GM19452 (cell line): ENCODE measurements around the gene KCNQ1.

Experiments used
- ATAC-seq: cut with Tn5 transposase; IDR thresholded peaks from one replicate; pipeline ENCODE4 v1.9.1; 2021; ENCODE audit not compliant: unreplicated experiment

The KCNQ1 gene

GRCh38 chr11:2708151-2708581 is 263.4 kb downstream of the KCNQ1 start:
- no peak for ATAC-seq

- ATAC-seq, result no peak
Measured at GRCh38 chr11:2708757-2709281, 264.0 kb downstream of the KCNQ1 start.

DNA sequence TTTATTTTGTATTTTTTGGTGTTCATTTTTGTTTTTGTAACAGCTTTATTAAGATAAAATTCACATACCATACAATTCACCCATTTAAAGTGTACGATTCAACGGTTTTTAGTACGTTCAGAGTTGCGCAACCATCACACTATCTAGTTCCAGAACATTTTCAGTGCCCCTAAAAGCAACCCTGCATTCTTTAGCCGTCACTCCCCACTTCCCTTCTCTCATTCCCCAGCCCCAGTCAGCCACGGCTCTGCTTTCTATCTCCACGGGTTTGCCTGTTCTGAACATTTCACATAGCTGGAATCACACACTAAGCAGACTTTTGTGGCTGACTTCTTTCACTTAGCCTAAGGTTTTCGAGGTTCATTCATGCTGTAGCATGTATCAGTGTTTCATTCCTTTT is 264.6 kb downstream of the KCNQ1 start:
- ATAC-seq, result no peak

DNA sequence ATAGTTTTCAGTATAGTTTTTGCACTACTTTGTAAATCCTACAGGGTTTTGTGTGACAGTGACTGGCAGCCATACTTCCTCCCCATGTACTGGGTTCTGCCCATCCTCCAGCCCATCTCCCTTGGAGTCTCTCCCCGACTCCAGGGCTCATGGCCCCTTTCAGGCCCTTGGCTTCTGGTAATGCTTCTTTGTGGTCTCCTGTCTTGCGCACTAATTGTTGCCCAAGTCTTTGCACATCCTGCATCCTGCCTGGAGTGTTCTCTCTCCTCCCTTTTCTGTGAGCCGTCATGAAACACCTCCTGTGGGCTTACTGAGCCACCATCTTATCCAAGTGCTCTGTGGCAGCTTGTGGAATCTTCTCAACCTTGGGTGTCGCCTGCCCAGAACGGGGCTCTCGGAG is 266.4 kb downstream of the KCNQ1 start:
- no peak for ATAC-seq

GRCh38 chr11:2713094-2713493 is 268.3 kb downstream of the KCNQ1 start:
- ATAC-seq, result no peak

GRCh38 chr11:2713661-2714462 is 269.1 kb downstream of the KCNQ1 start:
- ATAC-seq, result no peak

- no peak for ATAC-seq
Measured at GRCh38 chr11:2714463-2714800, 269.6 kb downstream of the KCNQ1 start.

DNA sequence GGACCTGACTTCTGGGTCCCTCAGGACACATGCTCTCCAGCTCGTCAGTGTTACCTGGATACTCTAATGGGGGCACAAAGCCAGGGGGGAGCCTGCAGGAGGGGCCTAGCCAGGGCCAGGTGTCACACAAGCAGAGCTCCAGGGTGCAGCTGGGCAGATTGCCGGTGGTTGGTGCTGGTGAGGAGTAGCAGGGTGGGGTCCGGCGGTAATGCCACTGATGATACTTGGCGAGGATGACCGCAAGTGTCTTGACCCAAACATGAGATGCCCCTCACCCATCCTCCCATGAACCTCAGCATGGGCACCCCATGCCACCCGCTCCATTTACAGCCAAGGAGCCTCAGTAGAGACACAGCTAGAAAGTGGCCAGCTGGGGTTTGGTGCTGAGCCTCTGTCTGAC is 270.1 kb downstream of the KCNQ1 start:
- no peak for ATAC-seq

DNA sequence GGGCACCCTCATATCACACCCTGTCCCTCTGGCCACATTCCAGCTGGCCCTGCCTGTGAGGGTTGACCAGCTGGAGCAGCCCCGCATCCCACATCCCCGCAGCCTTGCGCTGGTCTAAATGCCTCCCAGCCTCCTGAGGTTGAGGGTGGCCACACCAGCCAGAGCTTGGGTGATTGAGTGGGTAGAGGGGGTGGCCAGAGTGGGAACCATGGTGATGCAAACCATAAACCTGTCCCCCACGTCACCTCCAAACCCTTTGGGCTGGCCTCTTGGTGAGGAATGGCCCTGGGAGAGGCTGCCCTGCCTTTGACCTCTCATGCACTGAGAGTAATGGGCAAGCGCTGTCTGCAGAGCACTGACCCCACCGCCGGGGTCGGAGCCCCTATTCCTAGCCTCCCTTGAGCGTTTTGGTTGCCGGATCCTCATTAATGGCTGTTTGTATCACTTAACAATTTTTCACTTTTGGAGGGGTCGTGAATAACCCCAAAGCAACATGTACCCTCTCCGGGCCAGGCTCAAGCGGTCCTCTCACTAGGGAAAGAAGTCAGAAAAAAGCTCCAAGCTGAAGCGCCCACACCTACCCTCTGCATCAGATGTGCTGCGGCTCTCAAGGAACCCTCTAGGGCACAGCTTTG is 271.0 kb downstream of the KCNQ1 start:
- ATAC-seq, result no peak

DNA sequence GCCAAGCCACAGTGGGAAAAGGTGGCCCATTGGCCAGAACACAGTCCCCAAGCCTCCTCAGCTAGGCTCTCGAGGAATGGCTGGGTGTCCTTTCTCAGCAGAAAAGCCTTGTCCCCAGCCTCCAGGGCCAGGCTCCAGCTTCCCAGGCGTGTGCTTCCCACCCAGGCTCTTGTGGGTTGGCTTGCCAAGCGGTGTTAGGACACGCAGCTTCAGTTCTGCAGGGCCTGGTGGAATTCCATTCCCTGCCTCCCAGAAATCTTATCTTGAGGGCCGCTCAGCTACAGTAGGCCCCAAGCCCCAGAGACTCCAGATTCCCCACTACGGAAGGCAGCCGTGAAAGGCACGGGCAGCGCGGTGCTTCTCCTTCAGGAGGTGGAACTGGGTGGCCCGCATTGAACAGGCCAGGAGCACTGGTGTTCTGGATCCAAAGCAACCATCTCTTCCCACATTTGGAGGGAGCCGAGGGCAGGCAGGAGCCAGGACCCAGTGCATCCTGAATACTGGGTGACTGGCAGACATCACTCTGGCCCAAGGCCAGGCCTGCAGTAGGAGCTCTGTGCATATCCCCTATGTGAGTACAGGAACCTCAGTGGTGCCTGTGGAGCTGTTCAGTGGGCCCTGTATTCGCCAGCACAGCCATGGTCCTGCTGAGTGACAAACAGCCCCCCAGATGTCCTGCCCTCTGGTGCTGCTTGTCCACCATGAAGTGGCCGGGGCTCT is 271.7 kb downstream of the KCNQ1 start:
- no peak for ATAC-seq

GRCh38 chr11:2717561-2718325 is 272.9 kb downstream of the KCNQ1 start:
- ATAC-seq, result no peak

DNA sequence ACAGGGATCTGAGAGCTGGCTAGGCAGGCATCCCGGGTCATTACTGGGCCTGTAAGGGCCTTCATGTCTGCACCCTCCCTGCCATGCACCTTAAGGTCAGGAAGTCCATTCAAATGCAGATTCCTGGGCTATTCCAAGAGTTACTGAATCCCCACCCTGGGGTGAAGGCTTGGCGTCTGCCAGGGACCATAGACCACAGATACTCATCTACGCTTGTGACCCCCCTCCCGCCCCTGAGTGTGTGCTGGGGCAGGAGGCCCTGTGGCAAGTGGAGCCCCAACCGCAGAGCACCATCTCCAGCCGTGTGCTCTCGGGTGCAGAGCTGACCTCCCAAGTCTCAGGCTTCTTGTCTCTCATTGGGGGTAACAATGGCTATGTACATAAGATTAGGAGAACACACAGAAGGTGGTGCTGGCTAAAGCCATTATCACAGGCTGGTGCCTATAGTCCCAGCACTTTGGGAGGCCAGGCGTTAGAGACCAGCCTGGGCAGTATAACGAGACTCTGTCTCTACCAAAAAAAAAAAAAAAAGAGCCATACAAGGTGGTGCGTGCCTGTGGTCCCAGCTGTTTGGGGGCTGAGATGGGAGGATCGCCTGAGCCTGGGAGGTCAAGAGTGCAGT is 274.1 kb downstream of the KCNQ1 start:
- no peak for ATAC-seq

- no peak for ATAC-seq
Measured at GRCh38 chr11:2719831-2720590, 275.2 kb downstream of the KCNQ1 start.

DNA sequence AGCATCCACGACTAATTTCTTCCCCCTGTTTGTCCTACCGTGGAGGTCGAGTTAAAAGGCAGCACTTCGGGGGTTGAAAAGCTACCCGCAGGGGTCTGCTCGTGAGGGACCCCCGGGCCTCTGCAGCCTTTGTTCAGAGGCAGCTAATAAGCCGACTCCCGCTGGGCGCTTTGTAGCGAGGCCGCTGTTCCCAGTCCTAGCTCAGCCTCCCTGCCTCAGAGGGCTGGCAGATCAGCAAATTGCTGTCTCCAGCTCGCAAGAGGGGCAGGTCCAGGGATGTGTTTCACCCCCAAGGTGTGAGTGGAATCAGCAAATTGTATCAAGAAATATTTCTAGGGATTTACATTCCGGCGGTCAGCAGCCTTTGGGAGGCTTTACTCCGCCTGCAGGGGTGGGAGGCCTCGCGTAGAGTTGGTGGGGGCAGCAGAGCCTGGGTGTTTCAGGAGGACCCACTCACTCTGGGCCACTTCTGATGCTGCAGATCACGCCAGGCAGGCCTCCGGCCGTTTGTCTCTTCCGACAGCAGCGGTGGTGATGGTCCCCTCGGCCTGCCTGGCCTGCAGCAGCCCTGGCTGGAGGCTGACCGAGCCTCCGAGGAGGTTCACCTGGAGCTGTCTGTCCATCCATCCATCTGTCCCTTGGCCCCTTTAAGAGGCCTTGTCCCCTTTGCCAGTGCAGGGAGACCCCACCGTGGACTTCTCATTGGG is 276.6 kb downstream of the KCNQ1 start:
- ATAC-seq, result no peak

GRCh38 chr11:2722955-2723354 is 278.1 kb downstream of the KCNQ1 start:
- no peak for ATAC-seq

- no peak for ATAC-seq
Measured at GRCh38 chr11:2724104-2724503, 279.3 kb downstream of the KCNQ1 start.

- no peak for ATAC-seq
Measured at GRCh38 chr11:2724653-2725367, 280.0 kb downstream of the KCNQ1 start.
